ENCODE data around the gene DAPK1. TPM values are rescaled to one million over a fixed set of nuclear protein-coding genes. Genes with fewer than 3 reads are reported as not detected.

Gene DAPK1
- polyA plus RNA-seq, 12 donors: 16.4 to 38.0 (median 20.0) TPM; not detected in 1

GRCh38 chr9:87567571-87567970, 69.9 kb downstream of the DAPK1 start:
- no peak for DNase-seq

GRCh38 chr9:87567983-87568382, 70.3 kb downstream of the DAPK1 start:
- DNase-seq: no peak

GRCh38 chr9:87568401-87568800, 70.7 kb downstream of the DAPK1 start:
- no peak for DNase-seq

GRCh38 chr9:87569008-87569509, 71.4 kb downstream of the DAPK1 start:
- DNase-seq: no peak

- no peak for DNase-seq
Measured at GRCh38 chr9:87569518-87569917, 71.9 kb downstream of the DAPK1 start.

GRCh38 chr9:87570000-87570908, 72.6 kb downstream of the DAPK1 start:
- no peak for DNase-seq

GRCh38 chr9:87572719-87573118, 75.1 kb downstream of the DAPK1 start:
- DNase-seq: no peak

GRCh38 chr9:87573841-87574342, 76.2 kb downstream of the DAPK1 start:
- DNase-seq: no peak

- DNase-seq: no peak
Measured at GRCh38 chr9:87577746-87578145, 80.1 kb downstream of the DAPK1 start.

GRCh38 chr9:87578625-87579024, 81.0 kb downstream of the DAPK1 start:
- no peak for DNase-seq

- no peak for DNase-seq
Measured at GRCh38 chr9:87579781-87580541, 82.3 kb downstream of the DAPK1 start.

- DNase-seq: no peak
Measured at GRCh38 chr9:87580941-87581438, 83.3 kb downstream of the DAPK1 start.

- no peak for DNase-seq
Measured at GRCh38 chr9:87581513-87581912, 83.8 kb downstream of the DAPK1 start.

GRCh38 chr9:87581949-87582637, 84.4 kb downstream of the DAPK1 start:
- no peak for DNase-seq

GRCh38 chr9:87584326-87584725, 86.7 kb downstream of the DAPK1 start:
- no peak for DNase-seq

- DNase-seq: no peak
Measured at GRCh38 chr9:87585123-87585855, 87.6 kb downstream of the DAPK1 start.

- no peak for DNase-seq
Measured at GRCh38 chr9:87586731-87587355, 89.2 kb downstream of the DAPK1 start.

GRCh38 chr9:87587356-87587745, 89.7 kb downstream of the DAPK1 start:
- DNase-seq: no peak

- DNase-seq: no peak
Measured at GRCh38 chr9:87587864-87588263, 90.2 kb downstream of the DAPK1 start.

- no peak for DNase-seq
Measured at GRCh38 chr9:87588339-87588738, 90.7 kb downstream of the DAPK1 start.

- DNase-seq: no peak
Measured at GRCh38 chr9:87590996-87591395, 93.3 kb downstream of the DAPK1 start.

Measured in muscle of arm (tissue), 12 donors.